Tibial nerve (tissue), 4 donors: ENCODE results near the gene AOPEP. TPM values are rescaled to one million over a fixed set of nuclear protein-coding genes. Genes with fewer than 3 reads are reported as not detected.
A peak's percentile ranks its signal among the peaks of the same experiment; 100 is the strongest.

ENCODE experiments used
- DNase-seq, 2 donors: peaks; one replicate each; pipeline ENCODE4 v3.0.0-alpha.2; 2019; ENCODE audit warnings: low spot score in 2 of 2
- H3K27ac ChIP-seq, 4 donors: fragments of 200-600 bp; sonication (generic) in 3 of 4; one replicate each; pipeline ENCODE4 v1.5.1; 2017 to 2019; ENCODE audit warnings: mild to moderate bottlenecking in 1 of 4
- H3K27me3 ChIP-seq, 2 donors: fragments of 200-600 bp; sonication (generic) in 1 of 2; one replicate each; pipeline versions ENCODE4 v1.5.1 to v1.6.0; 2017 to 2019
- H3K36me3 ChIP-seq, 3 donors: fragments of 200-600 bp; sonication (generic); one replicate each; pipeline ENCODE4 v1.5.1; 2018 to 2019
- H3K4me1 ChIP-seq, 4 donors: fragments of 200-600 bp; sonication (generic) in 3 of 4; one replicate each; pipeline ENCODE4 v1.5.1; 2017 to 2019
- H3K4me3 ChIP-seq, 4 donors: fragments of 200-600 bp; sonication (generic) in 3 of 4; one replicate each; pipeline ENCODE4 v1.5.1; 2017 to 2019; ENCODE audit warnings: mild to moderate bottlenecking in 1 of 4, moderate library complexity in 1 of 4
- H3K9me3 ChIP-seq, 4 donors: fragments of 200-600 bp; sonication (generic) in 3 of 4; one replicate each; pipeline ENCODE4 v1.5.1; 2017 to 2019
- CTCF ChIP-seq, 5 experiments: fragments of 200-600 bp in 3 of 5; fragments of 450-650 bp in 2 of 5; sonication (generic) in 3 of 5; IDR thresholded peaks; one replicate each; pipeline ENCODE4 v1.5.1; 2016 to 2019; ENCODE audit warnings: antibody characterized with exemption in 5 of 5, mild to moderate bottlenecking in 3 of 5, moderate library complexity in 2 of 5
- EP300 ChIP-seq, 2 donors: sonication (generic); formaldehyde crosslinking; IDR thresholded peaks; one replicate each; pipeline ENCODE4 v1.6.1; 2017; ENCODE audit warnings: antibody characterized with exemption in 2 of 2, mild to moderate bottlenecking in 1 of 2
- POLR2A ChIP-seq, 2 donors: fragments of 450-650 bp; IDR thresholded peaks; one replicate each; pipeline ENCODE4 v1.6.1; 2017; ENCODE audit warnings: antibody characterized with exemption in 2 of 2, mild to moderate bottlenecking in 2 of 2, moderate library complexity in 2 of 2
- WGBS, 2 donors: methylation state at CpG; one replicate each; pipeline ENCODE4 v1.1.5; 2018; 5-methylcytosine and 5-hydroxymethylcytosine counted together
- total RNA-seq, 4 donors: library from RNA; depleted of rRNA; stranded (reverse); fragments of >200 nt; gene quantifications; one replicate each; pipeline ENCODE4 v1.1.0, GENCODE V29; 2016

AOPEP gene
- total RNA-seq, 4 donors from 2014 or later, result 236 to 323 (median 265) TPM

- Histone ChIP-seq H3K27ac (peak overlapping the region; percentile 4 to 97 (median 90)), H3K4me3 (no peak overlapping the region), H3K36me3 (peaks cover 0 to 41% (median 0%) of the 10 kb centered on the region in 3 donors), H3K9me3 (no peaks in the 10 kb centered on the region), H3K27me3 (no peaks in the 10 kb centered on the region), H3K4me1 (peaks cover 0 to 100% (median 71%) of the 10 kb centered on the region in 4 donors)
- DNase-seq, result no peak
- WGBS, 2 donors, result 62 to 79% methylated on average over 7 of the region's 7 CpGs
- peak in 1 of 2 donors; percentile 6 for TF ChIP-seq EP300 (IDR thresholded peaks at IDR 0.05)
- no peak for TF ChIP-seq POLR2A (IDR thresholded peaks at IDR 0.05)
- no peak for TF ChIP-seq CTCF (IDR thresholded peaks at IDR 0.05)
Measured at GRCh38 chr9:95075700-95076099, 349.2 kb downstream of the AOPEP start.

GRCh38 chr9:95076696-95077052 lies 350.2 kb downstream of the AOPEP start:
- Histone ChIP-seq H3K27me3 (no peaks in the 10 kb centered on the region), H3K36me3 (peaks cover 0 to 46% (median 0%) of the 10 kb centered on the region in 3 donors), H3K4me1 (peaks cover 0 to 98% (median 68%) of the 10 kb centered on the region in 4 donors), H3K4me3 (no peak overlapping the region), H3K27ac (peak overlapping the region; percentile 64 to 97 (median 90)), H3K9me3 (no peaks in the 10 kb centered on the region)
- TF ChIP-seq POLR2A (IDR thresholded peaks at IDR 0.05) (no peak), CTCF (IDR thresholded peaks at IDR 0.05) (no peak), EP300 (IDR thresholded peaks at IDR 0.05) (no peak)
- no peak for DNase-seq
- 50 to 54% methylated on average over 1 of the region's 1 CpG for WGBS, 2 donors

GRCh38 chr9:95077053-95077765 lies 350.7 kb downstream of the AOPEP start:
- Histone ChIP-seq H3K27ac (peak overlapping the region; percentile 64 to 97 (median 90)), H3K36me3 (peaks cover 0 to 46% (median 0%) of the 10 kb centered on the region in 3 donors), H3K4me1 (peaks cover 0 to 98% (median 69%) of the 10 kb centered on the region in 4 donors), H3K27me3 (no peaks in the 10 kb centered on the region), H3K4me3 (peak overlapping the region in 1 of 4 donors; percentile 8), H3K9me3 (no peaks in the 10 kb centered on the region)
- 37 to 38% methylated on average over 18 of the region's 18 CpGs for WGBS, 2 donors
- TF ChIP-seq POLR2A (IDR thresholded peaks at IDR 0.05), result no peak
- TF ChIP-seq CTCF (IDR thresholded peaks at IDR 0.05), result peak in 2 of 5 experiments; percentile 17 to 29
- TF ChIP-seq EP300 (IDR thresholded peaks at IDR 0.05), result no peak
- no peak for DNase-seq

GRCh38 chr9:95077766-95078370 lies 351.4 kb downstream of the AOPEP start:
- Histone ChIP-seq H3K27ac (peak overlapping the region; percentile 64 to 97 (median 90)), H3K4me3 (no peak overlapping the region), H3K4me1 (peaks cover 0 to 98% (median 71%) of the 10 kb centered on the region in 4 donors), H3K9me3 (no peaks in the 10 kb centered on the region), H3K36me3 (peaks cover 0 to 46% (median 0%) of the 10 kb centered on the region in 3 donors), H3K27me3 (no peaks in the 10 kb centered on the region)
- WGBS, 2 donors, result 27 to 41% methylated on average over 17 of the region's 17 CpGs
- DNase-seq, result no peak
- no peak for TF ChIP-seq POLR2A (IDR thresholded peaks at IDR 0.05)
- no peak for TF ChIP-seq EP300 (IDR thresholded peaks at IDR 0.05)

- DNase-seq, result no peak
- WGBS, 2 donors, result 59 to 68% methylated on average over 12 of the region's 12 CpGs
- peak overlapping the region; percentile 64 to 97 (median 90) for H3K27ac ChIP-seq
Measured at GRCh38 chr9:95078511-95078910, 352.0 kb downstream of the AOPEP start.

More at GRCh38 chr9:95078511-95078910, 352.0 kb downstream of the AOPEP start:
- Histone ChIP-seq H3K9me3 (no peaks in the 10 kb centered on the region), H3K4me1 (peaks cover 0 to 98% (median 75%) of the 10 kb centered on the region in 4 donors), H3K36me3 (peaks cover 0 to 51% (median 0%) of the 10 kb centered on the region in 3 donors), H3K27me3 (no peaks in the 10 kb centered on the region), H3K4me3 (no peak overlapping the region)
- TF ChIP-seq CTCF (IDR thresholded peaks at IDR 0.05) (no peak), POLR2A (IDR thresholded peaks at IDR 0.05) (no peak), EP300 (IDR thresholded peaks at IDR 0.05) (no peak)
